H7 (cell line): ENCODE data around the gene ILKAP. TPM values are rescaled to one million over a fixed set of nuclear protein-coding genes. Genes with fewer than 3 reads are reported as not detected.

Experiments
- DNase-seq: peaks from one replicate; pipeline ENCODE4 v3.0.0; 2012
- H3K27me3 ChIP-seq: 2 replicates; pipeline ENCODE4 v1.6.0; 2011; ENCODE audit warnings: mild to moderate bottlenecking, low read length; ENCODE audit not compliant: control insufficient read depth, insufficient read depth
- H3K36me3 ChIP-seq: replicated peaks from 2 replicates; pipeline ENCODE4 v1.5.1; 2011; ENCODE audit warnings: low read length; ENCODE audit not compliant: control insufficient read depth, insufficient read depth
- H3K4me3 ChIP-seq: 2 replicates; pipeline ENCODE4 v1.5.1; 2011; ENCODE audit warnings: low read depth, mild to moderate bottlenecking, control low read depth, low read length, moderate library complexity; ENCODE audit not compliant: insufficient read depth
- total RNA-seq: library from RNA; depleted of rRNA; stranded (reverse); fragments of >200 nt; shearing (Covaris generic); gene quantifications from 2 replicates; pipeline ENCODE4 v1.2.3, GENCODE V29; 2014

Gene ILKAP
- total RNA-seq, 1 experiment from 2014 or later: 12.8 TPM

DNA sequence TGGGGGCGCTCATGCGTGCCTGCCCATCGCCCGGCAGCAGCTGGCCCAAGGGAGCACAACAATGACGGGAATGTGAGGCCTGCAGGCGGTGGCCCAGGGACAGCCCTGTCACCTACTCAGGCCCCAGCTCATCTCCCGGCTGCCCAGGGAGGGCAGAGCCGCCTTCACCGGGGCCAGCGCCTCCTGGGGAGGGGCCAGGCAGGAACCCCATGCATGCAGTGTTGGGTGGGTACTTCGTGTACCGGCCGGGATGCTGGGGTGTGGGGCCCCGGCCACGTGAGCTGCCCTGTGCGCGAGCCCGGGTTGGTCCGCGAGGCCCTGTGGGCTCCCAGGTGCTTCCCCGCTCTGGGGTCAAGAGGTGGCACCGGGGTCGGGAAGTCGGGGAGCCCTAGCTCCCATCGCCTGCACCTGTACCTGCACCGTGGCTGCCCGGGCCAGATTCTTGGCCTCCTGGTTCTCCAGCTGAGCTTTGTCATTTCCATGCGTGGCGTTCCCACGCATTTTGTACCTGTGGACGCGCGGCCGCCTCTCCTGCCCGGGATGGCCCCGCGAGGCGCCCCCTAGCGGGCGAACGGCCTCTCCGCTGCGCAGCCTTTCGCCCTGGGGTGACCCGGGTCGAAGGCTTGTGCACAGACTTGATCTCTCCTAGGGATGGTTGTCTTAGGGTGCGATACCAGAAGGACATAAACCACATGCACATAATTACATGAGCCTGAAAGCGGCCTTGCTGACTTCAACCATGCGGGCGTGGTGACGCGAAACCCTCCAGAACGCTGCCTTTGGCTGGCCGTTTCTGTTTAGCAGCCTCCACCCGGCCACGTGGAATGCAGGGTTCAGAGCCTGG is 64.1 kb downstream of the ILKAP start:
- no peaks in the 10 kb centered on the region for H3K36me3 ChIP-seq
- H3K4me3 ChIP-seq: no peak overlapping the region
- no peaks in the 10 kb centered on the region for H3K27me3 ChIP-seq
- peak; percentile 94 for DNase-seq

DNA sequence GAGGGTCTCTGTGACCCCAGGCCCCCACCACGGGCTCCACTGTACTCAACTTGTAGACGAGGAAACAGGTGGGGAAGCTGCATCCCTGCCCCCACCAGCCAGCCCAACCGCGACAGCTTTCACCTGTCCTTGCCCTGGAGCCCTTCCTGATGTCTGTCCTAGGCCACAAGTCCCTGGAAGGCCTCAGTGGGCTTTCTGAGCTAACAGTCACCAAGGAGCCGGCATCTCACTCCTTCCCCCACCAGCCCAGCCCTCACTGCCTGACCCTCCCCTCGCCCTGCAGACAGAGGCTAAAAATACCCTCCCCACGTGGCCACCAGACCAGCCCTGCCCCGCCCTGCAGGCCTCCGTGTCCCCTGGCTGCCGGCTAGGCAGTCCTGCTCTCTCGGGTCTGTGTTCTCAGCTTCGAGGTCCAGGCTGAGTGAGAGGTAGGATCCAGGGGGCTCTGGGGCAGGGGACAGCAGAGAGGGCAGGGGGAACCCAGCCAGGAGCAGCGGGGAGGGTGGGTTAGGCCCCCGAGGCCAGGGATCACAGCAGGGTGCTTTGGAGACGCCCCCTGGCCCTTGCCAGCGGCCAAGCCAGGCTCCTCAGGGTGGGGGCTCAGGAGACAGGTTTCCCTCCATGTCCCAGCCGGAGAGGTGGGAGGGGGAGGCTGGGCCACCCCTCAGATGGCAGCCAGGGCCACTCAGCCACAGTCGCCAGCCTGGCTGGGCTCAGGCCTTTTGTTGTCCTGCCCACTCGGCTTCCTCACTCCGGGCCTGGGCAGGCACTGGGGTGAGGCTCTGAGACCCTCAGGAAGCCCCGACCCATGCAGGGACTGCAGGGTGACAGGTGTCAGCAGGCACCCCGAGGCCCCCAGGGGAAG is 64.9 kb downstream of the ILKAP start, which contains the start of gene KLHL30:
Gene KLHL30, plus strand, starts transcription at position 338 of the 865 bp plus-strand sequence. CDS start 2,087 bp downstream, outside the sequence.
- no peak within 1 kb of the TSS for H3K4me3 ChIP-seq
- H3K36me3 ChIP-seq: no peaks in the 10 kb centered on the region
- H3K27me3 ChIP-seq: no peaks in the 10 kb centered on the region
- DNase-seq: no peak

DNA sequence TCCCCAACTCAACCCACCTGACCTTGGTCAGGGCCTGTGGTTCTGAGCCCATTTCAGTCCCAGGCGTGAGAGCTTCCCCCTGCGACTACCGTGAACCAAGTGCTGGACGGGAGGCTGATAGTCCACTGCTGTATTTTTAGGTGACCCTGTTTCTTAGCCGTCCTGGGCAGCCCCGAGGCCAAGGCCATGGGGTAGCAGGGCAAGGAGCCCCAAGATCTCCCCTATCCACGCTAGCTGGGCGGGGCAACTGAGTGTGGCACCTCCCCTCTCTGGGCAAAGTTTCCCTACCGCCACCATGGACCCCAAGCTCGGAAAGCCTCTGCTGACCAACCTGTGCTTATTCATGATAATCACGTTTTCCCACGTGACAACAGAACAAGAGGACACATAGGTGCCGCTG is 65.6 kb downstream of the ILKAP start:
- H3K27me3 ChIP-seq: no peaks in the 10 kb centered on the region
- no peaks in the 10 kb centered on the region for H3K36me3 ChIP-seq
- H3K4me3 ChIP-seq: no peak overlapping the region
- no peak for DNase-seq

DNA sequence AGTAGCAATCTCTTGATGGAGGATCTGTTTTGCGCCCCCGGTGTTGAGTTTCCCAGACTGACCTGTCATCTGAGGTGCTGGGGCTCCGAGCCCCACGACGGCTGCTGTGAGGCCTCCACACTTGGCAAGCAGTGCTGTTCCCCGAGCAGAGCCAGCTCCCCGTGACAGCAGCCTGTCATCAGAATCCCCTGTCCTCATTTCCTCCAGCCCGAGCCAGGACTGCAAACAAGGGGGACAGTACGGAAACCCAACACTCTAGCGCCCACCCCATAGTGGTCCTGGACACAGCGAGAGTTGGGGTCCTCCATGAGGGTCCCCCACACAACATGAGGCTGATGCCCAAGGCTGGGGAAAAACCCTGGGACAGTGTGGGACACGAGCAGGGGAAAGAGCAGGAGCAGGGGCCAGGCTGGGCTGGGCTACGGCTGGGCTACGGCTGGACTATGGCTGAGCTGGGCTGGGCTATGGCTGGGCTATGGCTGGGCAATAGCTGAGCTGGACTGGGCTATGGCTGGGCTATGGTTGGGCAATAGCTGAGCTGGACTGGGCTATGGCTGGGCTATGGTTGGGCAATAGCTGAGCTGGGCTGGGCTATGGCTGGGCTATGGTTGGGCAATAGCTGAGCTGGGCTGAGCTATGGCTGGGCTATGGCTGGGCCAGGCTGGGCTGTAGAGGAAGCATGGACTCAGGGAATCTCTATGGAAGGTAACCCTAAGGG is 66.5 kb downstream of the ILKAP start:
- Histone ChIP-seq H3K4me3 (no peak overlapping the region), H3K27me3 (no peaks in the 10 kb centered on the region), H3K36me3 (no peaks in the 10 kb centered on the region)
- DNase-seq: no peak

DNA sequence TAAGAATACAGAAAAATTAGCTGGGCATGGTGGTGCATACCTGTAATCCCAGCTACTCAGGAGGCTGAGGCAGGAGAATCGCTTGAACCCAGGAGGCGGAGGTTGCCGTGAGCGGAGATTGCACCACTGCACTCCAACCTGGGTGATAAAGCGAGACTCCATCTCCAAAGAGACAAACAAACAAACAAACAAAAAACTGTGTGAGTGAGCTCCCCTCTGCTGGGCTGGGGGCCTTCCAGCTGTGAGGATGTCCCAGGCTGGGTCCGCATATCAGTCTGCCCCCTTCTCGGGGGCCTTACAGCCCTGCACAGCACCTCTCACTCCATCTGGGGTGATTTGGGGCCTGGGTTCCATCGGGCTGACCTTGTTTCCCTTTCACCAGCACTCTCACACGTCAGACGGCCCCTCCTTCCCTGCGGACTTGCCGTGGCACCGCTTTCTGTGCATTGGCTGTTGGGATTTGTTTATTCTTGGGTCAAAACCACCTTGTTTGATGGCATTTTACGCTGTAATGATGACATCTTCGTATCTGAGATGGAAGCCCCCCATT is 67.8 kb downstream of the ILKAP start:
- H3K4me3 ChIP-seq: no peak overlapping the region
- no peak for DNase-seq
- no peaks in the 10 kb centered on the region for H3K36me3 ChIP-seq
- no peaks in the 10 kb centered on the region for H3K27me3 ChIP-seq

DNA sequence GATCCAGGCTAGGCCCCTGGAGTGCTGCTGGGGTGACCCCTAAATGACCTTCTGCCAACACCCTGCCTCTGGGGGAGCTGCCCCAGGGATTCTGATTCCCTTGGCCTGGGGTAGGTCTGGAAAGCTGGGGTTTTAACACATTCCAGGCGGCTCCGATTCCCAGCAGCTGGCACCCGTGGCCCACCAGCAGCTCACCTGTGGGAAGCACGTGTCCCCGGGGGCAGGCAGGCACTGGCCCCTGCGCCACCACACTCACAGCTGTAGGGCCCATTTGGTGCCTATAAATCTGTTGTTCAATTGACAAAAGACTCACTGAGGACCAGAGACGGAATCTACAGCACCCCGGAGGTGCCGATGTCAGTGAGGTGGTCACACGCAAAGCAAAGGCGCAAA is 69.1 kb downstream of the ILKAP start:
- Histone ChIP-seq H3K36me3 (no peaks in the 10 kb centered on the region), H3K4me3 (no peak overlapping the region), H3K27me3 (no peaks in the 10 kb centered on the region)
- no peak for DNase-seq

DNA sequence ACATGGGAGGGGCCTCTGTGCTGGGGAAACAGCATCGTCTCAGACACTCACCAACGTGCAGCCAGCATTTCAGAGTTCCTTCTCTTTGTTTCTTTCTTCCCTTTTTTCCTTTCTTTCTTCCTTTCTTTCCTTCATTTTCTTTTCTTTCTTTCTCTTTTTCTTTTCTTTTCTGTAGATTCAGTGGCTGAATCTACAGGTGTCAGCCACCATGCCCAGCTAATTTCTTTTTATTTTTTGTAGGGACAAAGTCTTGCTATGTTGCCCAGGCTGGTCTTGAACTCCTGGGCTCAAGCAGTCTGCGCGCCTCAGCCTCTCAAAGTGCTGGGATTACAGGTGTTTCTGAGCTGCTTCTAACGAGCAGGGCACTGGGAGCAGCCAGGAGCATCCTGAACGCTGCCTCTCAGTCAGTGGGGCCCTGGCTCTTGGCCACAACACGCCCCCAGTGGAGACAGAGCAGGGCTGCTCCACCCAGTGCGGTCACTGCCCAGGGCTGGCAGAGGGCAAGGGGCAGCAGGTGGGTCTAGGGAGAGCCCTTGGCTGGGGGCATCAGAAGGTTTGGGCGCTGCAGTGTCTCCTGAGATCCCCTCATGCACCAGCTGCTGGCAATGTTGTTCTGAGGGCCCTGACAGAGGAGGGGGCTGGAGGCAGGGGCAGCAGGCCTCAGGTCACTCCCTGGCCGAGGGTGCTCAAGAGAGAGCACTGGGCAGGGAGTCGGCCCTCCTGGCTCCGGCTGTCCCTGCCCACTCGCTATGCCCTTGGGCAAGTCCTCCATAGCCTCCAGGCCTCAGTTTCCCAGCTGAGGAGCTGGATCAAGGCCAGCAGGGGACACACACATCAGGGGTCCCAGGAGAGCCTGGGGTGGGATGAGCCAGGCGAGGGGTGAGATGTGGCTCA is 69.7 kb downstream of the ILKAP start:
- DNase-seq: peak; percentile 82
- Histone ChIP-seq H3K4me3 (no peak overlapping the region), H3K36me3 (no peaks in the 10 kb centered on the region), H3K27me3 (no peaks in the 10 kb centered on the region)

DNA sequence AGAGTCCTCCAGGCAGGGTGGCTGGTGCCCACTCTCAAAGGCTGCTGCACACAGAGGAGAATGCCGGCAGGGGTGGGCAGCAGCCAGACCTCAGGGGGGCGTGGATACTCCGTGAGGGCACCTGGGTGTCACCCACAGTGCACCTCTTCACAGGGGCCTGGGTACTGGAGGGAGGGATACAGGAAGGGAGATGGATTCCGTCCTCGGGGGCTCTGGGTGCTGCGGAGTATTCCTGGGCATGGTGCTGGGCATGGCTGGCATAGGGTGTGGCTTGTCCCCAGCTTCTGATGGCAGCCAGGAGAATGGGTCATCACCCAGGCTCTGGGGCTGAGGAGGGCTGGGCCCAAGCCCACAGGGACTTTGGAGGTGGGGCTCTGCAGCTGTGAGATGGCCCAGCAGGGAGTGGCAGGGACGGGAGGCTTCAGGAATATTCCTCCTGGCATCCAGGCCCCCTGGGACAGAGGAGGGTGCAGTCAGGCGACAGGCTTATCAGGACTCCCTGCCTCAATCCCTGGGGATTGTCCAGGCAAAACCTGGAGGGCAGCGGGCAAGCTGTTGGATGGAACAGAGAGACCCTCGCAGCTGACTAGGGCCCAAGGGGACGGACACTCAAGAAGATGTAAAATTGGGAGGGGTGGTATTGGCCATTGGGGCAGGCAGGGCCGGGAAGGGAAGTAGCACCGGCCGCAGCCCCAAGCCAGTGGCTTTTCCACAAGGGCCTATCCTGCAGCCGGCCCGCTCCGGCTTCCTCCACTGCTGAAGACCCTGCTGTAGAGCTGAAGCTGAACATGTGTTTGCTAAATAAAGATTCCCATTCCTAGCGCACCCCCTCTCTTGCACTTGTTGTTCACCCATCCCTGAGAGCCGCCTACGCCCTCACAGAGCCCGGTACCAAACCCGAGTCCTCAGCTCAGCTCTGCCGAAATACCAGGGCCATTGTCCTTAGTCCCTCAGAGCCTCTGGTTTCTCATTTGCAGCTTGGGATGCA is 70.7 kb downstream of the ILKAP start:
- H3K27me3 ChIP-seq: no peaks in the 10 kb centered on the region
- H3K36me3 ChIP-seq: no peaks in the 10 kb centered on the region
- no peak overlapping the region for H3K4me3 ChIP-seq
- no peak for DNase-seq

DNA sequence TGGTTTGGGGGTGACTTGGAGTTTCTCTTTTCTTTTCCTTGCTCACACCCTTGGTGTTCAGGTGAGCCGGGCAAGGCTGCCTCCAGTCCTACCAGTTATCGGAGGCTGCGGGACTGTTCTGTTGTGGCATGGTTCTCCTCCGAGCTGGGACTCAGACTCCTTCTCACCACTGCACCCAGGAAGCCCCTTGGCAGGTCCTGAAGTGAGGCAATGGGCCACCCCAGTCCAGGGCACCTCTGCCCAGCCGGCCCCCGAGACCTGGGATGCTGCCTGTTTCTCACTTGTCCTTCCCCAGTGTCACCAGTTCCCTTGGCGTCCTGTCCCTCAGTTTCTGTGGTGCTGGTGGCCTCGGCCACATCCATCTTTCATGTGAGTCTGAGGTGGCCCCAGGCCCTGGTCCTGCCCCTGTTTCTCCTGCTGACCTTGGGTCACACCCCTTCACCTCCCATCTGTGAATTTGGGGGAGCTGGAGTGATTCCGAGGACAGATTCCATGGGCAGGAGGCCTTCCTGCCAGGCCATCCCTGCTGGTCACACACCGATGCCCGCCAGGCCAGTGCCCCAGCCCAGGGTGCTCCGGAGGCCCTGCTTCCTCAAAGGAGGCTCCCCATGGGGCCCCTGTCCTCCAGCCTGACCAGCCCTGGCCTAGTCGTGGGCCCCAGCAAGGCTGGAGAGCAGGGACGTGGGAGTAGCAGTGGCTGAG is 71.6 kb downstream of the ILKAP start:
- no peaks in the 10 kb centered on the region for H3K27me3 ChIP-seq
- H3K36me3 ChIP-seq: no peaks in the 10 kb centered on the region
- H3K4me3 ChIP-seq: no peak overlapping the region
- no peak for DNase-seq

DNA sequence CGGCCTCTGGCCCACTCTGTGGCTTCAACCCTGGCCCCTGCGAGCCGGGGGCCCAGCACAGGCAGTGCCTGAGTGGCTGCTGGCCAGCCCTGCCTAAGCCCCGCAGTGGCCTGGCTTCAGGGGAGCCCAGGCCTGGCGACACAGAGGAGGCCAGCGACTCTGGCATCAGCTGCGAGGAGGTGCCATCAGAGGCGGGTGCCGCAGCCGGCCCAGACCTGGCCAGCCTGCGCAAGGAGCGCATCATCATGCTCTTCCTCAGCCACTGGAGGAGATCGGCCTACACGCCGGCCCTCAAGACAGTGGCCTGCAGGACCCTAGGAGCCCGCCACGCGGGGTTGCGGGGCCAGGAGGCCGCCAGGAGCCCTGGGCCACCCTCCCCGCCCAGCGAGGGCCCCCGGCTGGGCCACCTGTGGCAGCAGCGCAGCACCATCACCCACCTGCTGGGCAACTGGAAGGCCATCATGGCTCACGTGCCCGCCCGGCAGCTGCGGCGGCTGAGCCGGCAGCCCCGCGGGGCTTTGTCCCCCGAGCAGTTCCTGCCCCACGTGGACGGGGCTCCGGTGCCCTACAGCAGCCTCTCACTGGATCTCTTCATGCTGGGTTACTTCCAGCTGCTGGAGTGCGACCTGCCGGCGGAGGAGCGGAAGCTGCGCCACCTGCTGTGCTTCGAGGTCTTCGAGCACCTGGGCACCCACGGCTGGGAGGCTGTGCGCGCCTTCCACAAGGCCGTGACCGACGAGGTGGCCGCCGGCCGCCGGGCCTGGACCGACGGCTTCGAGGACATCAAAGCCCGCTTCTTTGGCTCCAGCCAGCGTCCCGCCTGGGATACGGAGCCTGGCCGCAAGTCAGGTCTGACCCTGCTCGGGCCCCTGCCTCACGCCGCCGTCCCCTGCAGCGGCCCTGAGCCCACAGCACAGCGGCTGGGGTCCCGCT is 72.5 kb downstream of the ILKAP start:
- no peak for DNase-seq
- H3K27me3 ChIP-seq: no peaks in the 10 kb centered on the region

DNA sequence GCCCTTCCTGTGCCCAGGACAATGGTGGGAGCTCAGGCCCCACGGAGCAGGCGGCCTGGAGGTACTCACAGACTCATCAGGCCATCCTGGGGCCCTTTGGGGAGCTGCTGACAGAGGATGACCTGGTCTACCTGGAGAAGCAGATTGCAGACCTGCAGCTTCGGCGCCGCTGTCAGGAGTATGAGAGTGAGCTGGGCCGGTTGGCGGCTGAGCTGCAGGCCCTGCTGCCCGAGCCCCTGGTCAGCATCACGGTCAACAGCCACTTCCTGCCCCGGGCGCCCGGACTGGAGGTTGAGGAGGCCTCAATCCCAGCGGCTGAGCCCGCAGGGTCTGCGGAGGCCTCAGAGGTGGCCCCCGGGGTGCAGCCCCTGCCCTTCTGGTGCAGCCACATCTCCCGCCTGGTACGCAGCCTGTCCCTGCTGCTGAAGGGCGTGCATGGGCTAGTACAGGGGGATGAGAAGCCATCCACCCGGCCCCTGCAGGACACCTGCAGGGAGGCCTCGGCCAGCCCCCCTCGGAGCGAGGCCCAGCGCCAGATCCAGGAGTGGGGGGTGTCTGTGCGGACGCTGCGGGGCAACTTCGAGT is 73.3 kb downstream of the ILKAP start:
- Histone ChIP-seq H3K27me3 (no peaks in the 10 kb centered on the region), H3K4me3 (no peak overlapping the region), H3K36me3 (no peaks in the 10 kb centered on the region)
- no peak for DNase-seq

More for the DNA sequence above, 72.5 kb downstream of the ILKAP start:
- H3K36me3 ChIP-seq: no peaks in the 10 kb centered on the region
- H3K4me3 ChIP-seq: no peak overlapping the region
